ENCODE data around the gene CUX1.
"Not testable (repeated sequence)": the region's sequence is repeated elsewhere in the genome, so short reads cannot be mapped to it uniquely, and the experiment has no call there.

The CUX1 gene

DNA sequence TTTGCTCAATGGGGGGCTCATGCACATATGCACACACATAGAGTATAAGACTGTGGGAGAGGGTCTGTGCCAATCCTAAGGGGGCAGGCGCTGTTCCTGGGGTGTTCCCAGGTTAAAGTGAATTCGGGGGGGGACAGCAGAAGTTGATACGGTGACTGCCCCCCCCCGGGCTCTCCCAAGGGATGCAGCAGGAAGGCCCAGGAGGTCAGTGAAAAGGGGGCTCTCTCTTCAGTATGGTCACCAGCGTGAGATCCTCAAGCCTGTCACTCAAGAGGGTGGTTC lies 506.4 kb downstream of the CUX1 start:
- Histone ChIP-seq H3K9me3 (ENCODE audit: control insufficient read depth, insufficient read depth, low read length) (no peaks in the 10 kb centered on the region), H4K20me1 (ENCODE audit: control insufficient read depth, insufficient read depth, low read depth, low read length) (peaks cover 20% of the 10 kb centered on the region), H3K4me2 (ENCODE audit: low read length) (0 out of 2 replicates have a peak overlapping the region, but pooled peaks have one; percentile 0), H3K36me3 (ENCODE audit: control insufficient read depth, low read length) (peaks cover 93% of the 10 kb centered on the region), H3K4me3 (ENCODE audit: low read length) (no peak overlapping the region), H3K27ac (ENCODE audit: low read depth, low read length) (no peak overlapping the region), H3K4me1 (ENCODE audit: control insufficient read depth, low read length) (peaks cover 66% of the 10 kb centered on the region), H3K79me2 (ENCODE audit: control insufficient read depth, low read length) (peaks cover 92% of the 10 kb centered on the region), H3K9me2 (replicated peaks; ENCODE audit: control insufficient read depth, low read length) (no peaks in the 10 kb centered on the region), H3F3A (ENCODE audit: control insufficient read depth, insufficient read depth) (peaks cover 38% of the 10 kb centered on the region), H3K27me3 (ENCODE audit: control insufficient read depth, low read length) (no peaks in the 10 kb centered on the region)
- TF ChIP-seq EZH2phosphoT487 (IDR thresholded peaks at IDR 0.05; ENCODE audit: borderline replicate concordance, low read length): no peak
- TF ChIP-seq, protein P1, sequence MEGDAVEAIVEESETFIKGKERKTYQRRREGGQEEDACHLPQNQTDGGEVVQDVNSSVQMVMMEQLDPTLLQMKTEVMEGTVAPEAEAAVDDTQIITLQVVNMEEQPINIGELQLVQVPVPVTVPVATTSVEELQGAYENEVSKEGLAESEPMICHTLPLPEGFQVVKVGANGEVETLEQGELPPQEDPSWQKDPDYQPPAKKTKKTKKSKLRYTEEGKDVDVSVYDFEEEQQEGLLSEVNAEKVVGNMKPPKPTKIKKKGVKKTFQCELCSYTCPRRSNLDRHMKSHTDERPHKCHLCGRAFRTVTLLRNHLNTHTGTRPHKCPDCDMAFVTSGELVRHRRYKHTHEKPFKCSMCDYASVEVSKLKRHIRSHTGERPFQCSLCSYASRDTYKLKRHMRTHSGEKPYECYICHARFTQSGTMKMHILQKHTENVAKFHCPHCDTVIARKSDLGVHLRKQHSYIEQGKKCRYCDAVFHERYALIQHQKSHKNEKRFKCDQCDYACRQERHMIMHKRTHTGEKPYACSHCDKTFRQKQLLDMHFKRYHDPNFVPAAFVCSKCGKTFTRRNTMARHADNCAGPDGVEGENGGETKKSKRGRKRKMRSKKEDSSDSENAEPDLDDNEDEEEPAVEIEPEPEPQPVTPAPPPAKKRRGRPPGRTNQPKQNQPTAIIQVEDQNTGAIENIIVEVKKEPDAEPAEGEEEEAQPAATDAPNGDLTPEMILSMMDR (IDR thresholded peaks at IDR 0.05; ENCODE audit: low read depth, low read length, poor library complexity, severe bottlenecking): no peak

DNA sequence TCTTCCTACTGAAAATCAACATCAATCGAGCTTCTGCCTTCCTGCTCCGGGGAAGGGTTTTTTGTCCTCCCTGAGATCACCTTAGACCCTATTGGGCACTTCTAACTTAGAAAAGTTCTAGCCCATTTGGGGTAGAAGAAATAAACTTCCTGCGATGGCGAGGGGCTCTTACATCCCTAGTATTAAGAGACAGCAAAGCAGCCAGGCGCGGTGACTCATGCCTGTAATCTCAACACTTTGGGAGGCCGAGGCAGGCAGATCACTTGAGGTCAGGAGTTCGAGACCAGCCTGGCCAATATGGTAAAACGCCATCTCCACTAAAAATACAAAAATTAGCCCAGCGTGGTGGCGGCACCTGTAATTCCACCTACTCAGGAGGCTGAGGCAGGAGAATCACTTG lies 507.7 kb downstream of the CUX1 start:
- H3K4me3 ChIP-seq (ENCODE audit: low read length); H3K9me2 ChIP-seq (replicated peaks; ENCODE audit: control insufficient read depth, low read length); H3K4me2 ChIP-seq (ENCODE audit: low read length); H3K27ac ChIP-seq (ENCODE audit: low read depth, low read length); H3K9me3 ChIP-seq (ENCODE audit: control insufficient read depth, insufficient read depth, low read length); H3K27me3 ChIP-seq (ENCODE audit: control insufficient read depth, low read length): not testable (repeated sequence)
- Histone ChIP-seq H3K4me1 (ENCODE audit: control insufficient read depth, low read length) (peaks cover 68% of the 10 kb centered on the region), H3K36me3 (ENCODE audit: control insufficient read depth, low read length) (peaks cover 80% of the 10 kb centered on the region), H4K20me1 (ENCODE audit: control insufficient read depth, insufficient read depth, low read depth, low read length) (peaks cover 18% of the 10 kb centered on the region), H3F3A (ENCODE audit: control insufficient read depth, insufficient read depth) (peaks cover 38% of the 10 kb centered on the region), H3K79me2 (ENCODE audit: control insufficient read depth, low read length) (peaks cover 93% of the 10 kb centered on the region)

- Histone ChIP-seq H4K20me1 (ENCODE audit: control insufficient read depth, insufficient read depth, low read depth, low read length) (peaks cover 13% of the 10 kb centered on the region; the same call in 1 of the 2 replicates), H3K27ac (ENCODE audit: low read depth, low read length) (peak overlapping the region; percentile 93), H3K4me1 (ENCODE audit: control insufficient read depth, low read length) (peaks cover 69% of the 10 kb centered on the region), H3K27me3 (ENCODE audit: control insufficient read depth, low read length) (no peaks in the 10 kb centered on the region), H3F3A (ENCODE audit: control insufficient read depth, insufficient read depth) (peaks cover 46% of the 10 kb centered on the region), H3K36me3 (ENCODE audit: control insufficient read depth, low read length) (peaks cover 70% of the 10 kb centered on the region), H3K4me3 (ENCODE audit: low read length) (peak overlapping the region; percentile 92), H3K79me2 (ENCODE audit: control insufficient read depth, low read length) (peaks cover 95% of the 10 kb centered on the region), H3K9me3 (ENCODE audit: control insufficient read depth, insufficient read depth, low read length) (no peaks in the 10 kb centered on the region), H3K4me2 (ENCODE audit: low read length) (peak overlapping the region; percentile 81), H3K9me2 (replicated peaks; ENCODE audit: control insufficient read depth, low read length) (no peaks in the 10 kb centered on the region)
- TF ChIP-seq EZH2phosphoT487 (IDR thresholded peaks at IDR 0.05; ENCODE audit: borderline replicate concordance, low read length): no peak
- TF ChIP-seq, protein P1 (IDR thresholded peaks at IDR 0.05; ENCODE audit: low read depth, low read length, poor library complexity, severe bottlenecking): no peak
Observed at GRCh38 chr7:102326157-102326889, 508.9 kb downstream of the CUX1 start.

DNA sequence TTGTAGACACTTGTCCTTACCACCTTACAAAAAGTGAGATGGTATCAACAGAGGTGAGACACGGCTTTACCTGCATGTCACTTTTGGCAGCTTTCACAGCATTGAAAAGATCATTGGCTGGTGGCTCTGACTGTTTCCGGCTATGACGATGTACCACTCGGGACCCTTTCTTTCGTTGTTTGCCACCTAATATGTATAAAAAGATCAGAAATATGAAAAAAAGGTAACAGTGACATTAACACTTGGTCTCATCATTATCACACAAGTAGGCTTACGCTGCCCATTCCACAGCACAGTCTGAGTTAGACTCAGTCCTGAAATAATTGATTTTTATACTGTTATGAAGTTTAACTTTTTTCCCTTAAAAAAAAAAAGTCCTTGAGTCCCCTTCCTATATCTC lies 509.8 kb downstream of the CUX1 start:
- not testable (repeated sequence) for H3K27me3 ChIP-seq (ENCODE audit: control insufficient read depth, low read length); H3K9me3 ChIP-seq (ENCODE audit: control insufficient read depth, insufficient read depth, low read length); H3K9me2 ChIP-seq (replicated peaks; ENCODE audit: control insufficient read depth, low read length)
- H3K36me3 ChIP-seq (ENCODE audit: control insufficient read depth, low read length): peaks cover 62% of the 10 kb centered on the region
- peaks cover 73% of the 10 kb centered on the region for H3K4me1 ChIP-seq (ENCODE audit: control insufficient read depth, low read length)
- peak overlapping the region; percentile 92 for H3K4me3 ChIP-seq (ENCODE audit: low read length)
- H3K27ac ChIP-seq (ENCODE audit: low read depth, low read length): peak overlapping the region; percentile 93
- peaks cover 53% of the 10 kb centered on the region for H3F3A ChIP-seq (ENCODE audit: control insufficient read depth, insufficient read depth)
- peaks cover 96% of the 10 kb centered on the region for H3K79me2 ChIP-seq (ENCODE audit: control insufficient read depth, low read length)
- peak overlapping the region; percentile 81 for H3K4me2 ChIP-seq (ENCODE audit: low read length)
- H4K20me1 ChIP-seq (ENCODE audit: control insufficient read depth, insufficient read depth, low read depth, low read length): peaks cover 10% of the 10 kb centered on the region; the same call in 1 of the 2 replicates

- Histone ChIP-seq H3K36me3 (ENCODE audit: control insufficient read depth, low read length) (peaks cover 46% of the 10 kb centered on the region), H3K27ac (ENCODE audit: low read depth, low read length) (peak overlapping the region; percentile 93), H3F3A (ENCODE audit: control insufficient read depth, insufficient read depth) (peaks cover 51% of the 10 kb centered on the region), H3K4me1 (ENCODE audit: control insufficient read depth, low read length) (peaks cover 76% of the 10 kb centered on the region), H3K79me2 (ENCODE audit: control insufficient read depth, low read length) (peaks cover 97% of the 10 kb centered on the region), H3K4me3 (ENCODE audit: low read length) (peak overlapping the region; percentile 92), H3K4me2 (ENCODE audit: low read length) (peak overlapping the region; percentile 83), H4K20me1 (ENCODE audit: control insufficient read depth, insufficient read depth, low read depth, low read length) (peaks cover 10% of the 10 kb centered on the region; the same call in 1 of the 2 replicates)
- H3K9me2 ChIP-seq (replicated peaks; ENCODE audit: control insufficient read depth, low read length); H3K9me3 ChIP-seq (ENCODE audit: control insufficient read depth, insufficient read depth, low read length); H3K27me3 ChIP-seq (ENCODE audit: control insufficient read depth, low read length): not testable (repeated sequence)
Observed at GRCh38 chr7:102328863-102329262, 511.4 kb downstream of the CUX1 start.

- not testable (repeated sequence) for H3K9me3 ChIP-seq (ENCODE audit: control insufficient read depth, insufficient read depth, low read length); H3K27me3 ChIP-seq (ENCODE audit: control insufficient read depth, low read length); H4K20me1 ChIP-seq (ENCODE audit: control insufficient read depth, insufficient read depth, low read depth, low read length); H3K9me2 ChIP-seq (replicated peaks; ENCODE audit: control insufficient read depth, low read length)
- H3K4me2 ChIP-seq (ENCODE audit: low read length): peak overlapping the region; percentile 83
- H3K27ac ChIP-seq (ENCODE audit: low read depth, low read length): peak overlapping the region; percentile 93
- peaks cover 92% of the 10 kb centered on the region for H3K79me2 ChIP-seq (ENCODE audit: control insufficient read depth, low read length)
- H3K4me1 ChIP-seq (ENCODE audit: control insufficient read depth, low read length): peaks cover 71% of the 10 kb centered on the region
- peaks cover 51% of the 10 kb centered on the region for H3F3A ChIP-seq (ENCODE audit: control insufficient read depth, insufficient read depth)
- peak overlapping the region; percentile 92 for H3K4me3 ChIP-seq (ENCODE audit: low read length)
- H3K36me3 ChIP-seq (ENCODE audit: control insufficient read depth, low read length): peaks cover 41% of the 10 kb centered on the region
Observed at GRCh38 chr7:102329366-102329765, 511.9 kb downstream of the CUX1 start.
